ENCODE data around the gene CES1. TPM values are rescaled to one million over a fixed set of nuclear protein-coding genes. Genes with fewer than 3 reads are reported as not detected.
"Not testable (repeated sequence)": the region's sequence is repeated elsewhere in the genome, so short reads cannot be mapped to it uniquely, and the experiment has no call there.

Gene CES1
- total and polyA plus RNA-seq, 2 of the 8 experiments (the other 6 are each of a cell fraction or from before 2014, with no cell fraction given): 0.91 to 1.2 TPM

GRCh38 chr16:55782793-55783091, 50.2 kb downstream of the CES1 start:
- H2BK15ac ChIP-seq (ENCODE audit: low read length); H4K91ac ChIP-seq (replicated peaks; ENCODE audit: insufficient read length, low read length); H3K4me2 ChIP-seq (ENCODE audit: insufficient read depth in 1 of 2, low read depth in 2 of 2, low read length in 2 of 2); DNase-seq (ENCODE audit: low read depth in 1 of 2, low spot score in 2 of 2); H2BK20ac ChIP-seq (ENCODE audit: low read length); H3K56ac ChIP-seq (replicated peaks; ENCODE audit: insufficient read length, low read depth, low read length); H3K9ac ChIP-seq (replicated peaks in 1 of 4; ENCODE audit: extremely low read depth in 1 of 4, low read depth in 3 of 4, low read length in 3 of 4); H2BK12ac ChIP-seq (ENCODE audit: low read depth, low read length); H3K27me3 ChIP-seq (replicated peaks in 1 of 4; ENCODE audit: control insufficient read depth in 3 of 4, extremely low read depth in 1 of 4, insufficient read depth in 3 of 4, low read length in 3 of 4); H3K18ac ChIP-seq (ENCODE audit: extremely low read depth, low read length); H3K4ac ChIP-seq (replicated peaks; ENCODE audit: insufficient read length, low read depth, low read length); H2BK5ac ChIP-seq (ENCODE audit: low read depth, low read length); H3K9me3 ChIP-seq (ENCODE audit: insufficient read depth in 2 of 2, low read depth in 1 of 2, low read length in 1 of 2); H3K23me2 ChIP-seq (ENCODE audit: low read depth, low read length); H3K27ac ChIP-seq (ENCODE audit: low read depth, low read length); H2AFZ ChIP-seq (ENCODE audit: low read length); H3K36me3 ChIP-seq (ENCODE audit: control insufficient read depth in 2 of 4, insufficient read depth in 4 of 4, low read length in 3 of 4); H4K8ac ChIP-seq (ENCODE audit: extremely low read depth, insufficient read depth, low read length); H3K79me2 ChIP-seq (ENCODE audit: control insufficient read depth in 1 of 2, insufficient read depth in 2 of 2, low read length in 2 of 2); H3K79me1 ChIP-seq (ENCODE audit: low read depth, low read length); H3K4me1 ChIP-seq (replicated peaks in 1 of 4; ENCODE audit: control insufficient read depth in 3 of 4, insufficient read depth in 4 of 4, low read length in 3 of 4); POLR2A ChIA-PET (ENCODE audit: partially characterized antibody); H3K4me3 ChIP-seq (ENCODE audit: extremely low read depth in 1 of 4, insufficient read depth in 2 of 4, low read depth in 3 of 4, low read length in 4 of 4); H3K14ac ChIP-seq (ENCODE audit: insufficient read length); H2BK120ac ChIP-seq (replicated peaks; ENCODE audit: low read depth, low read length); H2AK5ac ChIP-seq (ENCODE audit: low read depth, low read length); H4K5ac ChIP-seq (ENCODE audit: insufficient read length, low read depth, low read length); H4K20me1 ChIP-seq (replicated peaks in 1 of 2; ENCODE audit: control insufficient read depth in 1 of 2, insufficient read depth in 2 of 2, low read length in 2 of 2); H3K23ac ChIP-seq (ENCODE audit: insufficient read length): not testable (repeated sequence)
- FAIRE-seq: peak; percentile 63
- 83% methylated on average over 1 of the region's 6 CpGs; no CpG with 5 or more reads in 1 of the 2 experiments for WGBS, 2 experiments (ENCODE audit: extremely low coverage in 1 of 2, insufficient coverage in 1 of 2, insufficient read length in 1 of 2, insufficient replicate concordance in 2 of 2, low coverage in 1 of 2, low lambda C conversion rate in 2 of 2, missing lambda C conversion rate in 1 of 2)
- CTCF ChIA-PET (ENCODE audit: partially characterized antibody): interaction anchor here (2.3 kb wide), 1 partner anchor 71 kb away, joined by 6 read pairs; no protein-coding TSS in a partner anchor

GRCh38 chr16:55782091-55782792, 50.7 kb downstream of the CES1 start:
- CTCF ChIA-PET (ENCODE audit: partially characterized antibody): interaction anchor here (2.3 kb wide), 1 partner anchor 70 kb away, joined by 6 read pairs; no protein-coding TSS in a partner anchor
- H3K56ac ChIP-seq (replicated peaks; ENCODE audit: insufficient read length, low read depth, low read length); H3K4me1 ChIP-seq (replicated peaks in 1 of 4; ENCODE audit: control insufficient read depth in 3 of 4, insufficient read depth in 4 of 4, low read length in 3 of 4); H3K79me2 ChIP-seq (ENCODE audit: control insufficient read depth in 1 of 2, insufficient read depth in 2 of 2, low read length in 2 of 2); H3K18ac ChIP-seq (ENCODE audit: extremely low read depth, low read length); FAIRE-seq; H2BK15ac ChIP-seq (ENCODE audit: low read length); H3K23me2 ChIP-seq (ENCODE audit: low read depth, low read length); H3K27ac ChIP-seq (ENCODE audit: low read depth, low read length); H2BK12ac ChIP-seq (ENCODE audit: low read depth, low read length); H3K36me3 ChIP-seq (ENCODE audit: control insufficient read depth in 2 of 4, insufficient read depth in 4 of 4, low read length in 3 of 4); DNase-seq (ENCODE audit: low read depth in 1 of 2, low spot score in 2 of 2); H3K4me3 ChIP-seq (ENCODE audit: extremely low read depth in 1 of 4, insufficient read depth in 2 of 4, low read depth in 3 of 4, low read length in 4 of 4); H3K79me1 ChIP-seq (ENCODE audit: low read depth, low read length); H3K4me2 ChIP-seq (ENCODE audit: insufficient read depth in 1 of 2, low read depth in 2 of 2, low read length in 2 of 2); H4K91ac ChIP-seq (replicated peaks; ENCODE audit: insufficient read length, low read length); H2BK20ac ChIP-seq (ENCODE audit: low read length); H3K27me3 ChIP-seq (replicated peaks in 1 of 4; ENCODE audit: control insufficient read depth in 3 of 4, extremely low read depth in 1 of 4, insufficient read depth in 3 of 4, low read length in 3 of 4); POLR2A ChIA-PET (ENCODE audit: partially characterized antibody); H4K8ac ChIP-seq (ENCODE audit: extremely low read depth, insufficient read depth, low read length); H2BK5ac ChIP-seq (ENCODE audit: low read depth, low read length); H4K20me1 ChIP-seq (replicated peaks in 1 of 2; ENCODE audit: control insufficient read depth in 1 of 2, insufficient read depth in 2 of 2, low read length in 2 of 2); H3K4ac ChIP-seq (replicated peaks; ENCODE audit: insufficient read length, low read depth, low read length); H3K14ac ChIP-seq (ENCODE audit: insufficient read length); H2BK120ac ChIP-seq (replicated peaks; ENCODE audit: low read depth, low read length); H4K5ac ChIP-seq (ENCODE audit: insufficient read length, low read depth, low read length); H2AFZ ChIP-seq (ENCODE audit: low read length); H3K9ac ChIP-seq (replicated peaks in 1 of 4; ENCODE audit: extremely low read depth in 1 of 4, low read depth in 3 of 4, low read length in 3 of 4); H3K23ac ChIP-seq (ENCODE audit: insufficient read length); H2AK5ac ChIP-seq (ENCODE audit: low read depth, low read length); H3K9me3 ChIP-seq (ENCODE audit: insufficient read depth in 2 of 2, low read depth in 1 of 2, low read length in 1 of 2): not testable (repeated sequence)
- WGBS, 2 experiments (ENCODE audit: extremely low coverage in 1 of 2, insufficient coverage in 1 of 2, insufficient read length in 1 of 2, insufficient replicate concordance in 2 of 2, low coverage in 1 of 2, low lambda C conversion rate in 2 of 2, missing lambda C conversion rate in 1 of 2): 94% methylated on average over 6 of the region's 6 CpGs; no CpG with 5 or more reads in 1 of the 2 experiments

Data from H1 (cell line).